ENCODE results near the gene TNNT3.

Gene TNNT3

DNA sequence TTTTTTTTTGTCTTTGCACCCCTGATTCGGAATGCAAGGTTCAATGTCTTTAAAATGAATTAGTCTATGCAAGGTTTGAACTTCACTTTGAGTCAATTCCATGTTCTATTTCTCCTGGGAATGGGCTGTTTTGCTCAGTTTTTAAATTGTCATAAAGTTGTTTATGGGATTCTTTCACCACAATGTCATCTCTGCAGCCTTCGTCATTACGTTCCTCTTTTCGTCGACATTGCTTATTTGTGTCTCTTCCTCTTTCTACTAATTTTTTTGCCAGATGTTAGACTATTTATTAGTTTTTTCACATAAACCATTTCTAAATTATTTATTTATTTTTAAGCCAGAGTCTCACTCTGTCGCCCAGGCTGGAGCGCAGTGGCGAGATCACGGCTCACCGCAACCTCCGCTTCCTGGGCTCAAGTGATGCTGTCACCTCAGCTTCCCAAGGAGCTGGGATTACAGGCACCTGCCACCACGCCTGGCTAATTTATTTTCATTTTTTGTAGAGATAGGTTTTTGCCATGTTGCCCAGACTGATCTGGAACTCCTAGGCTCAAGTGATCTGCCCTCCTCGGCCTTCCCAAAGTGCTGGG is 7.1 kb upstream of the TNNT3 start:
- Histone ChIP-seq H3K27ac (ENCODE audit: low read length) (no peak overlapping the region), H4K20me1 (ENCODE audit: insufficient read depth, low read length) (no peaks in the 10 kb centered on the region), H3K36me3 (ENCODE audit: insufficient read depth, low read length) (no peaks in the 10 kb centered on the region), H2AFZ (ENCODE audit: low read depth, low read length) (no peak overlapping the region), H3K9me3 (ENCODE audit: insufficient read depth, low read length, severe bottlenecking) (no peaks in the 10 kb centered on the region), H3K4me1 (ENCODE audit: insufficient read depth, low read length) (no peaks in the 10 kb centered on the region), H3K4me3 (ENCODE audit: low read depth in 1 of 2, low read length in 2 of 2) (no peak overlapping the region), H3K9ac (ENCODE audit: low read depth, low read length) (no peak overlapping the region), H3K27me3 (ENCODE audit: insufficient read depth, low read length, poor library complexity) (no peaks in the 10 kb centered on the region), H3K4me2 (ENCODE audit: insufficient read depth, low read length) (no peak overlapping the region), H3K79me2 (ENCODE audit: insufficient read depth, low read length) (no peaks in the 10 kb centered on the region)
- DNase-seq = no peak
- no peak for ATAC-seq (ENCODE audit: insufficient read depth, low read depth)
- TF ChIP-seq, protein P1, sequence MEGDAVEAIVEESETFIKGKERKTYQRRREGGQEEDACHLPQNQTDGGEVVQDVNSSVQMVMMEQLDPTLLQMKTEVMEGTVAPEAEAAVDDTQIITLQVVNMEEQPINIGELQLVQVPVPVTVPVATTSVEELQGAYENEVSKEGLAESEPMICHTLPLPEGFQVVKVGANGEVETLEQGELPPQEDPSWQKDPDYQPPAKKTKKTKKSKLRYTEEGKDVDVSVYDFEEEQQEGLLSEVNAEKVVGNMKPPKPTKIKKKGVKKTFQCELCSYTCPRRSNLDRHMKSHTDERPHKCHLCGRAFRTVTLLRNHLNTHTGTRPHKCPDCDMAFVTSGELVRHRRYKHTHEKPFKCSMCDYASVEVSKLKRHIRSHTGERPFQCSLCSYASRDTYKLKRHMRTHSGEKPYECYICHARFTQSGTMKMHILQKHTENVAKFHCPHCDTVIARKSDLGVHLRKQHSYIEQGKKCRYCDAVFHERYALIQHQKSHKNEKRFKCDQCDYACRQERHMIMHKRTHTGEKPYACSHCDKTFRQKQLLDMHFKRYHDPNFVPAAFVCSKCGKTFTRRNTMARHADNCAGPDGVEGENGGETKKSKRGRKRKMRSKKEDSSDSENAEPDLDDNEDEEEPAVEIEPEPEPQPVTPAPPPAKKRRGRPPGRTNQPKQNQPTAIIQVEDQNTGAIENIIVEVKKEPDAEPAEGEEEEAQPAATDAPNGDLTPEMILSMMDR (IDR thresholded peaks at IDR 0.05; ENCODE audit: borderline replicate concordance, extremely low read depth, low read length, poor library complexity, severe bottlenecking) = no peak
- TF ChIP-seq EZH2 (IDR thresholded peaks at IDR 0.05; ENCODE audit: borderline replicate concordance, low read depth, low read length, severe bottlenecking) = no peak

DNA sequence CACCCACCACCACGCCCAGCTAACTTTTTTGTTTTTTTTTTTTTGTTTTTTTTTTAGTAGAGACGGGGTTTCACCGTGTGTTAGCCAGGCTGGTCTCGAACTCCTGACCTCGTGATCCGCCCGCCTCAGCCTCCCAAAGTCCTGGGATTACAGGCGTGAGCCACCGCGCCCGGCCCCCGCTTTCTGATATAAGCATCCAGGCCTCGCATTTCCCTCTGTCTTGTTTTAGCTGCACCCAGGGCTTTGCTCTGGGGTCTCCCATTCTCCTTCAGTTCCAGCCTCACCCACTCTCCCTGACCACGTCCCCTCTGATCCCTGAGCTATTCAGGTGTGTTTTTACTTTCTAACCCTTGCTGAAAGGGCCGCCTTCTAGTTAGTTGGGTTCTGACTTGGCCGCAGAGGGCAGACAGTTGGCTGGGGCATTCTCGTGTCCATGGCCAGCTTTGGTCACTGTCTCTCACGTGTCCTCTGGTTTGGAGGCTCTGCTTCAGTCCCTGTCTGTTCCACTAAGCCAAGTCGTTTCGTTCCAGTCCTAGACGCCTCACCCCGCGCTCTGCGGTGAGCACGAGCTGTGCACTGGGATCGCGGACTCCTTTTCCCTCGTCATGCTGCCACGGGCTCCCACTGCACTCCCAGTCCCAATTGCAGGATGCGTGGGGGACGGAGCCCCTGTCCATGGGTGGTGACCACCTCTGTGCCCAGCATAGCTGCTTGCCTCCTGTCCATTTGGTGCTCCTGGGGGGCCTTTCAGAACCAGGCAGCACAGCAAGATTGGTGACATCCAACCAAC is 6.0 kb upstream of the TNNT3 start:
- Histone ChIP-seq H3K4me3 (ENCODE audit: low read depth in 1 of 2, low read length in 2 of 2) (no peak overlapping the region), H3K36me3 (ENCODE audit: insufficient read depth, low read length) (no peaks in the 10 kb centered on the region), H3K79me2 (ENCODE audit: insufficient read depth, low read length) (no peaks in the 10 kb centered on the region), H3K4me1 (ENCODE audit: insufficient read depth, low read length) (no peaks in the 10 kb centered on the region), H3K27ac (ENCODE audit: low read length) (no peak overlapping the region), H2AFZ (ENCODE audit: low read depth, low read length) (no peak overlapping the region), H3K9me3 (ENCODE audit: insufficient read depth, low read length, severe bottlenecking) (no peaks in the 10 kb centered on the region), H3K9ac (ENCODE audit: low read depth, low read length) (no peak overlapping the region), H3K27me3 (ENCODE audit: insufficient read depth, low read length, poor library complexity) (no peaks in the 10 kb centered on the region), H3K4me2 (ENCODE audit: insufficient read depth, low read length) (no peak overlapping the region), H4K20me1 (ENCODE audit: insufficient read depth, low read length) (no peaks in the 10 kb centered on the region)
- no peak for DNase-seq
- no peak for ATAC-seq (ENCODE audit: insufficient read depth, low read depth)
- TF ChIP-seq EZH2 (IDR thresholded peaks at IDR 0.05; ENCODE audit: borderline replicate concordance, low read depth, low read length, severe bottlenecking) = no peak
- TF ChIP-seq, protein P1 (IDR thresholded peaks at IDR 0.05; ENCODE audit: borderline replicate concordance, extremely low read depth, low read length, poor library complexity, severe bottlenecking) = no peak

DNA sequence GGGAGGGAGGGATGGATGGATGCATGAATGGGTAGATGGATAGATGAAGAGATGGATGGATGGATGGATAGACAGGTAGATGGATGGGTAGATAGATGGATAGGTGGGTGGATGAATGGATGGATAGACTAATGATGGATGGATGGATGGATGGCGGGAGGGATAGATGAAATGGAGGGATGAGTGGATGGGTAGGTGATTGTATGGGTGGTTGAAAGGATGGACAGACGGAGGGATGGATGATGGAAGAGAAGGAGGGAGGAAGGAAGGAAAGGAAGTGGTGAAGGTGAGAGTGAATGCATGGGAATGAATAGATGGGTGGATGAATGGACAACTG is 3.7 kb upstream of the TNNT3 start:
- TF ChIP-seq EZH2 (IDR thresholded peaks at IDR 0.05; ENCODE audit: borderline replicate concordance, low read depth, low read length, severe bottlenecking) = no peak
- TF ChIP-seq, protein P1 (IDR thresholded peaks at IDR 0.05; ENCODE audit: borderline replicate concordance, extremely low read depth, low read length, poor library complexity, severe bottlenecking) = no peak
- Histone ChIP-seq H3K9ac (ENCODE audit: low read depth, low read length) (no peak overlapping the region), H4K20me1 (ENCODE audit: insufficient read depth, low read length) (no peaks in the 10 kb centered on the region), H3K9me3 (ENCODE audit: insufficient read depth, low read length, severe bottlenecking) (no peaks in the 10 kb centered on the region), H3K36me3 (ENCODE audit: insufficient read depth, low read length) (no peaks in the 10 kb centered on the region), H3K79me2 (ENCODE audit: insufficient read depth, low read length) (no peaks in the 10 kb centered on the region), H3K4me1 (ENCODE audit: insufficient read depth, low read length) (no peaks in the 10 kb centered on the region), H3K27ac (ENCODE audit: low read length) (no peak overlapping the region), H3K4me2 (ENCODE audit: insufficient read depth, low read length) (no peak overlapping the region), H3K27me3 (ENCODE audit: insufficient read depth, low read length, poor library complexity) (no peaks in the 10 kb centered on the region), H2AFZ (ENCODE audit: low read depth, low read length) (no peak overlapping the region), H3K4me3 (ENCODE audit: low read depth in 1 of 2, low read length in 2 of 2) (no peak overlapping the region)
- no peak for ATAC-seq (ENCODE audit: insufficient read depth, low read depth)
- DNase-seq = no peak

Data from DND-41 (cell line).